HG03354 (cell line): ENCODE measurements around the gene LYRM4.
"Not testable (repeated sequence)": the region's sequence is repeated elsewhere in the genome, so short reads cannot be mapped to it uniquely, and the experiment has no call there.

Experiments
- ATAC-seq: cut with Tn5 transposase; IDR thresholded peaks from one replicate; pipeline ENCODE4 v1.9.1; 2021; ENCODE audit warnings: mild to moderate bottlenecking; ENCODE audit not compliant: unreplicated experiment, poor library complexity, severe bottlenecking

LYRM4 gene

GRCh38 chr6:5130135-5130866, 130.4 kb downstream of the LYRM4 start:
- ATAC-seq, result no peak

DNA sequence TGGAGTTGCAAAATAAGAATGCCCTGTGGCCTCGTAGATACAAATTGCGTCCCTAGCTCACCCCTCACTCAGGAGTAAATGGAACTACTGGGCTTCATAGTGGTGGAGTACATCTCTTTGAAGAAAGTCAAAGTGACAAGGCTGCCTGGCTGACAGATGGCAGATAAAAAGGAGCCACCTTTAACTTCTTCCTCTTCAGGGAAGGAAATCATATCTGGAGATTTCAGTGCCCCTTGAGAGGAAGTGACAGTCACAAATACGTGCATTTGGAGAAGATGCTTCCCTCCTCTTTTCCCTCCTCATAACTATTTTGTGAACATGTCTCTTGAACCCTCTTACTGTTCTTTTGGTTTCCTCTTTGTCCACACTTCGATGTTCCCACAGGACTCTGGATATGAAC, 132.4 kb downstream of the LYRM4 start:
- ATAC-seq, result no peak

- no peak for ATAC-seq
These were observed 133.6 kb downstream of the LYRM4 start for GRCh38 chr6:5127106-5127687.

- no peak for ATAC-seq
These were observed 134.5 kb downstream of the LYRM4 start for GRCh38 chr6:5126214-5126613.

DNA sequence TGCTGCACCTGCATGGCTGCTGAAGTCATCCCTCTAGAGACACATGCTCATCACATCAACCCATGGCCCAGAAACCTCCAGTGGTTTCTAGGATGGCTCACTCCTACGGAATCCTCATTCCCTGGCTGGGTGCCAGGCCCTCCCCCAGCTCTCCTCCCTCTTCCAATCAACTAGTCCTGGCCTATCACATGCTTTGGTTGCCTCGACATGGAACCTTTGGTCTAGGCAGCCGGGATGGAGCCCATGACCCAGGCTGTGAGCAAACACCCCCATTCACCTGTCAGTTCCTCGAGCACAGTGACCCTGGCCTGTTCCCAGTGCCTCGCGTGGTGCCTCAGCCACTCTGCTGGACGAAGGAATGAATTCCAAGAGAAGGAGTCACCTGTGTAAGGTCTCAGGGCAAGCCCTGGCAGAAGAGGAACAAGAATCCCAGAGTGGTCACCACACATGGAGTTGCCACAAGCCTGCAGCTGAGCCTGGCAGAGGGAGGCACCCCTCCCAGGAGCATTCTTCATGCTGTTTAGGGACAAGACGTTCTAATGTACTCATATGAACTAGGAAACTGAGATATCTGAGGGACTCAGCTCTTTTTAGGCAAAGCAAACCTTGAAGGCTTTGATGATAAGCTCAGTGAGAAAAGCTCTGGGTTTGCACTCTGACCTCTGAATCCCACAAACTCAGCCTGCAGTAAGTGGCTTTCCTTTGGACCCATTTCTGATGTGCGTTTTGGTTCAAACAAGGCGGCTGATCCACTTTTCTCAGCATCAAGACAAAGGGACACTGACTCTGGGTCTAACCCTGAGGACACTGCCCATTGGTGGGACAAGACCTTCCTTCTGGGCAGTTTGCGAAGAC, 135.4 kb downstream of the LYRM4 start:
- no peak for ATAC-seq

- no peak for ATAC-seq
These were observed 136.2 kb downstream of the LYRM4 start for GRCh38 chr6:5124526-5124925.

GRCh38 chr6:5123296-5124143, 137.2 kb downstream of the LYRM4 start:
- no peak for ATAC-seq

- no peak for ATAC-seq
These were observed 138.1 kb downstream of the LYRM4 start for GRCh38 chr6:5122504-5123112.

DNA sequence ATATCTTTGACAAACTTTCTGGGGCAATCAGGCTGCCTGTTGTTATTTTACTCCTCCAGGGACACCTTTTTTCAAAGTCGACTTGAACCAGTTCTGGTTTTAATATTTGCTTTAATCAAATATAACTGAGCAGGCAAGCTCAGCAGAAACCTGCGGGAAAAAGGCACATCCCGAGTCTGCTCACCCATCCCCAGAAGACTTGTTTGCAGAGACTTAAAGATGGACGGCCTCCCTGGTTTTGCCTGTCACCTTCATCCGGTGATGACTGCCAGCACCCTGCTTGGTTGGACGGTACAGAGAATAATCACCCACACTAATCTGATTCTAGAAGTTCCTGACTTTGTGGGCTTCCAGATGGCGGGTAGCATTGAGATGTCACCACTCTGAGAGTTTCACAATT, 138.8 kb downstream of the LYRM4 start:
- ATAC-seq, result no peak

DNA sequence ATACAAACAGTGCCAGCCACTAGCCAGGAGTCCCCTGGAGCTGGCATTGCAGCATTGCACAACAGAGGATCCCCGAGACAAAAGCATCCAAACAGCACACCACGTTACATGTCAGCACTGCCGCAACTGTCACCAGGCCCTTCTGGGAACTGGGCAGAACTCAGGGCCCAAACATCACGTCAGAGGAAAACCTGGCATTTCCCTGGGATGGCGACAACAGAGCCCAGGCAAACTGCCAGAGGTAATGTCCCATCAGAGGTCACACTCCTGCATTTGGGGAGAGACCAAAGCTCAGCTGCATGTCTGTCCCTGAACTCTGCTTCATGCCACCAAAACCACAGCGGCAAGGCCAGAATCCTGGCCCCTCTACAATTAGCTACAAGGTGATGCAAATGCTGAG, 139.3 kb downstream of the LYRM4 start:
- no peak for ATAC-seq

DNA sequence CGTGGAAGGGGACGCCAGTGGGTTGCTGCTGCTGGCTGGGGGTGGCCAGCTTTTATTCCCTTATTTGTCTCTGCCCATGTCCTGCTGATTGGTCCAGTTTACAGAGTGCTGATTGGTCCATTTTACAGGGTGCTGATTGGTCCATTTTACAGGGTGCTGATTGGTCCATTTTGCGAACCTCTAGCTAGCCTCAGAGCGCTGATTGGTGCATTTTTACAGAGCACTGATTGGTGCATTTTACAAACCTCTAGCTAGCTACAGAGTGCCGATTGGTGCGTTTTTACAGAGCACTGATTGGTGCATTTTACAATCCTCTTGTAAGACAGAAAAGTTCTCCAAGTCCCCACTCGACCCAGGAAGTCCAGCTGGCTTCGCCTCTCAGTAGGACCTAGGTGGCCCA, 140.2 kb downstream of the LYRM4 start:
- not testable (repeated sequence) for ATAC-seq

- ATAC-seq, result no peak
These were observed 140.7 kb downstream of the LYRM4 start for GRCh38 chr6:5120011-5120410.

GRCh38 chr6:5119090-5119951, 141.4 kb downstream of the LYRM4 start:
- ATAC-seq, result no peak

GRCh38 chr6:5116243-5116991, 144.3 kb downstream of the LYRM4 start:
- ATAC-seq, result no peak

DNA sequence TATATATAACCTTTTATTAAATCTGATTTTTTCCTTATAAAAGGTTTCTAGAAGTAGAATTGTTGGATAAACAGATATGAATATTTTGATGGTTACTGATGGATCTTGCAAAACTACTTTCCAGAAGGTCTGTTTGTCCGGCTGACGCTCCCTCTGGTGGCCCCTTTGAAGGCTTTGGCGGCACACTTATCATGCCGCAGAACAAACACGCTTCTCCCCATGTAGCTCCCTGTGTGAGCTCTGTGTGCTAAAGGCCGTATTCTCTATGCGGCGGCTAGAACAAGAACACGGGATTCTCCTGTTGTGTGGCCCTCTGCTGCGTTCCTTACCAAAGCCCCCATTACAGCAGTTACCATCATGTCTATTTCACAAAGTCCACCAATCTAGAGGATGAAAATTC, 145.6 kb downstream of the LYRM4 start:
- no peak for ATAC-seq

GRCh38 chr6:5113096-5113495, 147.7 kb downstream of the LYRM4 start:
- no peak for ATAC-seq

- no peak for ATAC-seq
These were observed 148.5 kb downstream of the LYRM4 start for GRCh38 chr6:5112066-5112799.
